HepG2 (cell line): ENCODE results near the gene SLC12A3. TPM values are rescaled to one million over a fixed set of nuclear protein-coding genes. Genes with fewer than 3 reads are reported as not detected.

ENCODE experiments used
- AKAP8 ChIP-seq: sonication (generic); formaldehyde crosslinking; IDR thresholded peaks from 2 replicates; pipeline ENCODE4 v1.5.1; 2020; ENCODE audit warnings: mild to moderate bottlenecking, missing genetic modification reagents
- BHLHE40 ChIP-seq: IDR thresholded peaks from 2 replicates; pipeline ENCODE4 v1.6.1; 2011; ENCODE audit warnings: low read length, improper control_type of control experiment
- CREM ChIP-seq, 2 experiments: sonication (generic) in 1 of 2; formaldehyde crosslinking in 1 of 2; IDR thresholded peaks; 2 replicates each; pipeline versions ENCODE4 v1.4.0 to v1.6.1; 2016 to 2020; ENCODE audit warnings: antibody characterized with exemption in 1 of 2, mild to moderate bottlenecking in 1 of 2, missing genetic modification reagents in 1 of 2
- HBP1 ChIP-seq: IDR thresholded peaks from 2 replicates; pipeline ENCODE4 v1.6.1; 2016; ENCODE audit warnings: low read depth, control low read depth
- KLF13 ChIP-seq: sonication (generic); formaldehyde crosslinking; IDR thresholded peaks from 2 replicates; pipeline ENCODE4 v1.4.0; 2020; ENCODE audit warnings: mild to moderate bottlenecking, missing genetic modification reagents
- MAFG ChIP-seq: sonication (generic); formaldehyde crosslinking; IDR thresholded peaks from 2 replicates; pipeline ENCODE4 v1.5.1; 2020; ENCODE audit warnings: mild to moderate bottlenecking, missing genetic modification reagents
- MED13 ChIP-seq: sonication (generic); formaldehyde crosslinking; IDR thresholded peaks from 2 replicates; pipeline ENCODE4 v1.5.0; 2020; ENCODE audit warnings: missing genetic modification reagents
- MEIS2 ChIP-seq: sonication (generic); formaldehyde crosslinking; IDR thresholded peaks from 2 replicates; pipeline ENCODE4 v1.9.0; 2021; ENCODE audit warnings: mild to moderate bottlenecking, missing genetic modification reagents
- MXI1 ChIP-seq: IDR thresholded peaks from 3 replicates; pipeline ENCODE4 v1.6.1; 2012; ENCODE audit warnings: low read depth, low read length, inconsistent platforms, borderline replicate concordance
- RARG ChIP-seq: sonication (generic); formaldehyde crosslinking; IDR thresholded peaks from 2 replicates; pipeline ENCODE4 v1.4.0; 2020; ENCODE audit warnings: low read depth, mild to moderate bottlenecking, missing genetic modification reagents
- SKIL ChIP-seq: sonication (generic); formaldehyde crosslinking; IDR thresholded peaks from 2 replicates; pipeline ENCODE4 v1.8.0; 2022; ENCODE audit warnings: missing genetic modification reagents, mild to moderate bottlenecking, moderate library complexity, borderline replicate concordance
- TFDP2 ChIP-seq: sonication (generic); formaldehyde crosslinking; IDR thresholded peaks from 2 replicates; pipeline ENCODE4 v1.4.0; 2020; ENCODE audit warnings: missing genetic modification reagents
- THAP7 ChIP-seq: sonication (generic); formaldehyde crosslinking; IDR thresholded peaks from 2 replicates; pipeline ENCODE4 v1.8.1; 2023; ENCODE audit warnings: mild to moderate bottlenecking, missing genetic modification reagents
- THRA ChIP-seq: sonication (generic); formaldehyde crosslinking; IDR thresholded peaks from 2 replicates; pipeline ENCODE4 v1.4.0; 2020; ENCODE audit warnings: missing genetic modification reagents, borderline replicate concordance
- ZBTB21 ChIP-seq: sonication (generic); formaldehyde crosslinking; IDR thresholded peaks from 2 replicates; pipeline ENCODE4 v1.4.0; 2020; ENCODE audit warnings: missing genetic modification reagents
- ZNF232 ChIP-seq: sonication (generic); formaldehyde crosslinking; IDR thresholded peaks from 2 replicates; pipeline ENCODE4 v1.4.0; 2020; ENCODE audit warnings: missing genetic modification reagents, borderline replicate concordance
- ZNF276 ChIP-seq: sonication (generic); formaldehyde crosslinking; IDR thresholded peaks from 2 replicates; pipeline ENCODE4 v1.4.0; 2020; ENCODE audit warnings: mild to moderate bottlenecking, low read depth, missing genetic modification reagents
- ZNF292 ChIP-seq: sonication (generic); formaldehyde crosslinking; IDR thresholded peaks from 2 replicates; pipeline ENCODE4 v1.8.1; 2022; ENCODE audit warnings: mild to moderate bottlenecking, low read depth, missing genetic modification reagents, borderline replicate concordance
- ZNF460 ChIP-seq: sonication (generic); formaldehyde crosslinking; IDR thresholded peaks from 2 replicates; pipeline ENCODE4 v1.5.1; 2020; ENCODE audit warnings: missing genetic modification reagents, mild to moderate bottlenecking, borderline replicate concordance
- polyA plus RNA-seq, 8 experiments: library from polyadenylated mRNA; depleted of rRNA in 3 of 8; stranded (reverse) in 7 of 8; unstranded in 1 of 8; fragments of >200 nt; fragmentation: Illumina TruSeq in 4 of 8; extraction: Trizol in 4 of 8; gene quantifications; 2 replicates each; pipeline versions ENCODE4 v1.2.1 to v1.2.3, GENCODE V29; 2011 to 2016; ENCODE audit warnings: low read depth in 4 of 8, missing spikeins in 1 of 8, mixed read lengths in 1 of 8; ENCODE audit not compliant: insufficient read depth in 1 of 8
- total RNA-seq, 5 experiments: library from RNA; depleted of rRNA; stranded (reverse); fragments of >200 nt; fragmentation: Illumina TruSeq; extraction: Trizol; gene quantifications; 2 replicates each; pipeline ENCODE4 v1.2.3, GENCODE V29; 2016; ENCODE audit warnings: low read depth in 1 of 5

The SLC12A3 gene
- total and polyA plus RNA-seq, 2 of the 13 experiments (the other 11 are each of a cell fraction or from before 2014, with no cell fraction given), result 6.2 TPM; not detected in 1

- TF ChIP-seq SKIL (no peak), THAP7 (CRISPR knock-in tag) (no peak; the same call in 1 of the 2 replicates), BHLHE40 (no peak), ZNF460 (no peak), MXI1 (no peak), TFDP2 (CRISPR knock-in tag) (0 out of 2 replicates have a peak, but pooled peaks have one; percentile 14), THRA (peak; percentile 90), ZNF232 (CRISPR knock-in tag) (peak; percentile 69; the same call in 1 of the 2 replicates), CREM (IDR thresholded peaks at IDR 0.05) (peak; percentile 72), CREM (CRISPR knock-in tag; IDR thresholded peaks at IDR 0.05) (no peak), RARG (CRISPR knock-in tag) (no peak), MED13 (no peak; the same call in 1 of the 2 replicates), MAFG (CRISPR knock-in tag) (no peak), MEIS2 (CRISPR knock-in tag) (peak; percentile 24; the same call in 1 of the 2 replicates), HBP1 (CRISPR knock-in tag) (no peak), ZNF276 (CRISPR knock-in tag) (no peak), AKAP8 (CRISPR knock-in tag) (no peak), ZNF292 (peak; percentile 32; the same call in 1 of the 2 replicates), ZBTB21 (no peak), KLF13 (CRISPR knock-in tag) (no peak)
Observed at GRCh38 chr16:56849690-56850680, 15.0 kb upstream of the SLC12A3 start (continued).
